Stimulated activated CD8-positive, alpha-beta memory T cell treated with anti-CD3 and anti-CD28 coated beads, Interleukin-15, amount 100 ng/mL, for 1 hour (primary cell): ENCODE measurements around the gene PEX19.
A peak's percentile ranks its signal among the peaks of the same experiment; 100 is the strongest.

ENCODE experiments used
- DNase-seq: peaks from one replicate; pipeline ENCODE4 v3.0.0-alpha.2; 2020; ENCODE audit warnings: low read depth

Gene PEX19

DNA sequence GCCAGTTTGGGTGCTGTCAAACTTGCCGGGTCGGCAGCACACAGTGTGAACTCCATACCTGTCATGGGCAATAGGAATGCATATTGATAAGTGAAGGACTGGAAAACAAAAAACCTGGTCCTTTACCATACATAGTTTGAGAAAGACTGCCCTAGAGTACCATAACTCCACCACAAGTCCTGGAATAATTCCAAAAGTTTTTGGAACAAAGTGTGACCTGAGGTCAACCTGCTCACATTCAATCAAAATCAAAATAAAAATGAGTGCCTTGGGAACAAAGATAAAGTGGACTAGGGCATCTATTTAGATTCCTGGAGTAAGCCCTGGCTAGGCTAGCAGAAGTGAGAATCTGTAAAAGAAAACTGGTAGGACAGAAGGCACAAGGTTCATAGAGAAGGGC lies 7.6 kb downstream of the PEX19 start:
- no peak for DNase-seq

DNA sequence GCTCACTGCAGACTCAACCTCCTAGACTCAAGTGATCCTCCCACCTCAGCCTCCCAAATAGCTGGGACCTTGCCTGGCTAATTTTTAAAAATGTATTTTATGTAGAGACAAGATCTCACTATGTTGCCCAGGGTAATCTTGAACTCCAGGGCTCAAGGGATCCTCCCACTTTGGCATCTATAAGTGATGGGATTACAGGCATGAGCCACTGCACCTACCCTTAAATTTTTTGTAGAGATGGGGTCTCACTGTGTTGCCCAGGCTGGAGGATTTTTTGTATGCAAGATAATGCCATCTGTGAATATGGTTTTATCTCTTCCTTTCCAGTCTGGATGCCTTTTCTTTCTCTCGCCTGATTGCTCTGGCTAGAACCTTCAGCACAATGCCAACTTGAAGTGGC lies 13.9 kb downstream of the PEX19 start:
- no peak for DNase-seq

DNA sequence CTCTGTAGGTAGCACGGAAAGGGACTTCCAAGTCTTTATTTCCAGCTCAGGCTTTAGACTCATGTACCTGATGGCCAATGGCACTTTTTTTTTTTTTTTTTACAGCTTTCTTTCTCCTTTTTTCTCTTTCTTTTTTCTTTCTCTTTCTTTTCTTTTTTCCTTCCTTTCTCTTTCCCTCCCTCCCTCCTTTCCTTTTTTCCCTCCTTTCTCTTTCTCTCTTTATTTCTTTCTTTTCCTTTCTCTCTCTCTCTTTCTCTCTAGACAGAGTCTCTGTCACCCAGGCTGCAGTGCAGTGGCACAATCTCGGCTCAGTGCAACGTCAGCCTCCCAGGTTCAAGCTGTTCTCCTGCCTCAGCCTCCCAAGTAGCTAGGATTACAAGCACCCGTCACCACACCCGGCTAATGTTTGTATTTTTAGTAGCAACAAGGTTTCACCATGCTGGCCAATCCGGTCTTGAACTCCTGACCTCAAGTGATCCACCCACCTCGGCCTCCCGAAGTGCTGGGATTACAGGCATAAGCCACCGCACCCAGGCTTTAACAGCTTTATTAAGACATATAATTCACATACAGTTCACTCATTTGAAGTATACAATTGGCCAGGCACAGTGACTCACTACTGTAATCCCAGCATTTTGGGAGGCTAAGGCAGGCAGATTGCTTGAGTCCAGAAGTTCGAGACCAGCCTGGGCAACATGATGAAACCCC lies 17.5 kb downstream of the PEX19 start:
- no peak for DNase-seq

DNA sequence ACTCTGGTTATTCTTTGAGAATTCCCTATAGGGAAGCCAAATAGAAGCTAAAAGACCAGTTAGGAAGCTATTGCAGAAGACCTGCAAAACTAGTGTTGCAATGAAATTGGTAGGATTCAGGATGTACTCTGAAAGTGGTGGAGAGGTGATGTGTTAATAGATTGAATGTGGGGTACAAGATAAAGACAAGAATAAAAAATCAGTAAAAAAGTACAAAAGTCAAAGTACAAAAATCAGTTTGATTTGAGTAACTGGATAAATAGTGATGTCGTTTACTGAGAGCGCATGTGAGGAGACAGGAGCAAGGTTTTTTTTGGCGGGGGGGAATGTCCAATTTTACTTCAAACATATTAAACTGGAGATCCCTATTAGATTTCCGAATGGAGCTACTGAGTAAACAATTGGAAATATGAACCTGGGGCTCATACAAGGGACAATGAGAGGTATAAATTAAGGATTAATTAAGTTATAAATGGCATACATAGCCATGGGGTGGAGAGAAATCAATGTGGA lies 20.1 kb downstream of the PEX19 start:
- no peak for DNase-seq

DNA sequence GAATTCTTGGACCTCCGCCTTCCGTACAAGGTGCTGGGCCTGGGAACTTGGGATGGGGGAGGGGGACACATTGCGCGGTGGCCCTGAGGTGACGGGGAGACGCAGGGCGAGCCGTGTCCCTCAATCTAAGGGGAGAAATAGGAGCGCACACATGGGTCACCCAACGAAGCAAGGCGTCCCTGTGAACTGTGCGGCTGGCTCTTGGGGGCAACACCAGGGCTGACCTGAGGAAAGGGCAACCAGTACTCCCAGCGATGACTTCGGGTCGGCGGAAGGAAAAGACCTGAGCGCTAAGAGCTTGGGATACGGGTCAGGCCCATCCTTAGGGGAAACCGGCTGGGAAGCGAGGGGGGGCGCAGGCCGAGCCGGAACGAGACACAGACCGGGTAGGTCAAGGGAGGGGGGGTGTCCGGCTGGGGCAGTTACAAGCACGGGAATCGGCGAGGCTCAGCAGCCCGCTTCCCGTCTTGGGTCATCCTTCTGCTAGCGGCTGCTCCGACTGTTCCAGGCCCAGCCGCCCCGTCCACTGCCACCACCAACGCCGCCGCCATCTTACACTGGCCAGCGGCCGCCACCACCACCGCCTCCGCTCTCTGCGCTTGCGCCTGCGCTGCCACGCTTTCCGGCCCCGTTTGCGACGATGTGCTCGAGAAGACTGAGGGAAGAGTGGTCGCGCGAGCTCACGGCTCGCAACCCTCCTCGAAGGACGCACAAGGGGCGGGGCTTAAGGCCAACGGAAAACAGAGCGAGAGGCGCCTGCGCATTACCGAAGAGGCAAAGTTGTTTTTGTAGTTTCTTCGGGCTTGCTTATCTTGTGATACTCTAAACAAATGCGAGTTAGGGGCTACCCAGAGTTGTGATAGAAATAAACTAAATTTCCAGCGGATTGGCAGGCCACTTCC lies 22.8 kb downstream of the PEX19 start, which contains the start of gene DCAF8:
Gene DCAF8 (minus strand): TSS at position 657 of the 902 bp plus-strand sequence. CDS start 18,541 bp downstream, outside the sequence.
- DNase-seq: peak; percentile 98

DNA sequence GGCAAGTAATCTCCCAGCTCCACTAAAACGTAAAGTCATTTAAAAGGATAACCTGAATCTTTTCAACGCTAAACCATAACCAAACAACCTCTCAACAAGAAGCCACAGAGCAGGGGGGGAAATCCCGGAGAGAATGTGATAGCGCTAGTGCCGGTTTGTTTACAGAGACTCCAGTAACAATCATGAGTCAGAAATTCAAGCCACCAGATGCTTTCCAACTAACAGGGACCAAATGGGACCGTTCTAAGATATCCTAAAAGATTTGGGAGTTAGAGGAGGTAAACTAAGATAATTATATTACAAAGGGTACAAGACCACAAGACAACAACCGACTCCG lies 23.4 kb downstream of the PEX19 start:
- peak; percentile 35 for DNase-seq

DNA sequence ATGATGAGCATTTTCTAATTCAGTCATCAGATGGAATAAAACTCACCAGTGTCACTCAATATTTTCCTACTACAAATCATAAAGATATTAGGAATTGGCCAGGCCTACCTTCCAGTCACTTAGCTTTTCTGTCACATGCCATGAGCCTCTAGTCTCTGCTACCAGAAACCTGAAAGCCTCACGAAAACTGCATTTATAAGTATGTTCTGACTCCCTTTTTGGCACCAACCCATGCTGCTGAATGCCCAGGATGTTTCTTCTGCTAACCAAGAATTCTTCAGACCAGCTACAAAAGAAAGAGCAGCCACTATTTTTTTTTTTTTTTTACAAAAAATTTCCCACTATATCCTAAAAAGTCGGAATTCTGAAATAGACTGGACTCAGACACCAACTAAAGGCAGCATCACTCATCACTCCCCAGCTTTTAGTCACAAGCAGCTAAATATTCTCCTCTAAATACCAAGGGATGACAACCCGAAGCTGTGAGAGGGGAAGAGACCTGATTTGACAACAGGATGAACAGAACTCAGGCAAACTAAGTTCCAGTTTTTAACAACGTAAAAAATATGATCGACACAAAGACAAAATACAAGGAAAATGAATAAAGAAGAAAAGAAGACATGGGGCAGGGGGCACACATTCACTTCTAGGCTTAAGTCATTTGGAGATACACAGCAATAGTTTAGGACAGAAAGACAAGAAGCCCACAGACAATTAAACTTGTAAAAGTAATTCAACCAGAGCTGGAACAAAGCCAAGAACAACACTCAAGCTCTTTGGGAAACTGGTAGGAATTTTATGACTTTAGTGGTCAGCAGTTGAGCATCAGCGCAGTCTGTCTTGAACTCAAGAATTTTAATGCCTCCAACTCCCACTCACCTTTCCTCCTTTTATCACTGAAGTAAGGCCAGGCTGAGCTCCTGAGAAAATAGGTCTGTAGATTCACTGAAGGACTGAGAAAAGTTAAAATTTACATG lies 24.2 kb downstream of the PEX19 start:
- DNase-seq: no peak

DNA sequence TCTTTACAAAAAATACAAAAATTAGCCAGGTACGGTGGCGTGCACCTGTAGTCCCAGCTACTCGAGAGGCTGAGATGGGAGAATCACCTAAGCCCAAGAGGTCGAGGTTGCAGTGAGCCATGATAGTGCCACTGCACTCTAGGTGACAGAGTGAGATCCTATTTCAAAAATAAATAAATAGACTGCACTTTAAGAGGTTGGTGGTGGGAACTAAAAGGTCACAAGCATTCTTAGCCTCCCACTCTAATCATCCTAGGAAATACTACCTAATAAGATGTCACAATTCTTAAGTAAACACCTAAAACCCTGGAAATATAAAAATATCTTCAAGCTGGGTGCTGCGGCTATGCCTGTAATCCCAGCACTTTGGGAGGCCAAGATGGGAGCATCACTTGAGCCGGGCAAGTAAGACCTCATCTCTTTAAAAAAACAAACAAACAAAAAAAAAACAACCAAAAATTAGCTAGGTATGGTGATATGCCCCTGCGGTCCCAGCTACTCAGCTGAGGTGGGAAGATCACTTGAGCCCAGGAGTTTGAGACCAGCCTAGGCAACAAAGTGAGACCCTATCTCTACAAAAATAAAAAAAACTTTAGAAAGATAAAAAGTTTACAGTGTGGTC lies 26.6 kb downstream of the PEX19 start:
- DNase-seq: no peak

DNA sequence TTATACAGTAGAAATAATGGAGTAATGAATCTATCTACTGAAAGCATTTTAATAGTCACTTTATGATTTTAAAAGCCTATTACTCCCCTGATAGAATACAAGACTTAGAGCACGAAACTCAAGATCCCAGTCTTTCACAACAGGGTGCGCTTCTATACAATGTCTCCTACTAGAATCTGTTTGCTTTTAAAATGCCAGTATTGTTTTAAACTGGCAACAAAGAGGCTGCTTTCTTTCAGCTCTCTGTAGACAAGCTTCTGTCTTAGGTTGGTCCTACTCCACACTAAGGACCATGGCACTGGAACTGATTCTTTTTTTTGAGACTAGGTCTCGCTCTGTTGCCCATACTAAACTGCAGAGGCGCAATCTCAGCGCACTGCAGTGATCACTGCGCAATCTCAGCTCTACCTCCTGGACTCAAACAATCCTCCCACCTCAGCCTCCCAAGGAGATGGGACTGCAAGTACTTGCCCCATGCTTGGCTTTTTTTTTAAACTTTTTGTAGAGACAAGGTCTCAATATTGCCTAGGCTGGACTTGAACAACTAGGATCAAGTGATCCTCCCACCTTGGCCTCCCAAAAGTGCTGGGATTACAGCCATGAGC lies 27.4 kb downstream of the PEX19 start:
- no peak for DNase-seq

DNA sequence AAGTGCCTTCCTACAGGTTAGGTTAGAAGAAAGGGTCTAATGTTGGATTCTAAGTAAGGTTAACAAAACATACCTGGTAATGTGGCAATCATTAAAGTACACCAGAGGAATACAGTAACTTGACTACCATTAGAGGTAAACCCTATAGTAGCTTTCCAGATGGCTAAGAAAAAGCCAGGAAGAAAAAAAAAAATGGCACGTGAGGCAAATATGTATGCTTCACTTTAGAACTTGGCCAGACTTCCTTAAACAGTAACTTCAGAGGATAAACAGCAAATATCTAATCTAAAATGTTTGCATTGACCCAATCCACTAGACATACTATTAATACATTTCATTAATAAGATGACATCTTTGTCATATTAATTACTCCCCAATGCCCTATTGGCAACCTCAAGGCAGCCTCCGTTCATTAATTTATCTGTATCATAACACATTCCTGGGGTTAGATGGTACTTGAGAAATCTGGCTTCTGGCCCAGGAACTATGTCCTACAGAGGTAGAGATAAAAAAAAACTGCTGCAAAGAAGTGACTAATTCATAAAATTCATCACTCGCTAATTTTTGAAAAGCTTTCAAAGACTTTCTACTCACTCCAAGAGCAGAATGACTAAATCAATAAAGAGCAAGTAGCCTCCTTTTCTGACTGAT lies 28.4 kb downstream of the PEX19 start:
- DNase-seq: no peak

DNA sequence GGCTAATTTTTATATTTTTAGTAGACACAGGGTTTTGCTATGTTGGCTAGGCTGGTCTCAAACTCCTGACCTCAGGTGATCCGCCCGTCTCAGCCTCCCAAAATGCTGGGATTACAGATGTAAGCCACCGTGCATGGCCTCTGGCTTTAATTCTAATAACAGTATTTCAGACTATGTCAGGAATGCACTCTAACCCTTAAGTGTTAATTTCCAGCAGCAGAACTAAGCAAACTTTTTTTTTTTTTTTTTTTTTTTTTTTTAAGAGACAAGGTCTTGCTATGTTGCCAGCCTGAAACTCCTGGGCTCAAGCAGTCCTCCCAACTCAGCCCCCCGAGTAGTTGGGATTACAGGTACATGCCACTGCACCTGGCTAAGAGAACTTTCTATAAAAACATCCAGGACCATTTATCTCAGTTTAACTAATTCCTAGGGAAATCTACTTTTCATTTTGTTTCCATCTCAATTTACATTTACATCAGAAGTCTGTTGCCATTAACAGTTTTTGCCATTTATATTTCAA lies 29.1 kb downstream of the PEX19 start:
- DNase-seq: no peak

DNA sequence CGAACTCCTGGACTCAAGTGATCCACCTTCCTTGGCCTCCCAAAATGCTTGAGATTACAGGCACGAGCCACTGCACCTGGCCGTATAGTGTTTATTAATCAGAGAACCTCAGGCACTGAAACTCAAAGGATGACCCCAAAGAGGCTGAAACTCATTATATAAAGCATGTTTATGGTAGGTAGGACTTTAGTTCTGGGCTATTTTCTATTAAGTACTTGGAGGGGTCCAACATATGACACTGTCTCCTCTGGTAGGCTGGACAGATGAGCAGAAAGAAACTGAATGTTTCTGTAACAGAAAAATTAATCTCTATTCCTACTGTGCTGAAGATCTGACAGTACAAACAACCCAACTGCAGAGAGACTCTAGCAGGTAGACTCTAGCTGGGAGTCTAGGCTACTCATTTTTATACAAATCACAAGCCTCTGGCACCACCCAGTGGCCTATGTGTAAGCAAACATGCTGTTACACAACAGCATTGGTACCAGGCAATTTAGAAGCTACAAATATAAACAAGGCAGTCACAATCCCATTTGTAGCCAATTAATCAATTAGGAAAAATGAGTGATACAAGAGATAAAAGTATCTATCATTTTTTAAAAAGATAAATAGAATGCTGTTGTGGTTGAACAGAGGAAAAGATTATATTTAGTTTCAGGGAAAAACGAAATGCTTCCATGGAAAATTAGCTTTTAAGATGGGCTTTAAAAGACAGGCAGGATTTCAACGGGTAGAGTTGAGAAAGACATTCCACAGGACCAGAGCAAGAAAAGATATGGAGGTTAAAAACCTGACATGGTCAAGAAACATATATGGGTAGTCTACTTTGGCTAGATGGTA lies 33.0 kb downstream of the PEX19 start:
- DNase-seq: peak; percentile 18

DNA sequence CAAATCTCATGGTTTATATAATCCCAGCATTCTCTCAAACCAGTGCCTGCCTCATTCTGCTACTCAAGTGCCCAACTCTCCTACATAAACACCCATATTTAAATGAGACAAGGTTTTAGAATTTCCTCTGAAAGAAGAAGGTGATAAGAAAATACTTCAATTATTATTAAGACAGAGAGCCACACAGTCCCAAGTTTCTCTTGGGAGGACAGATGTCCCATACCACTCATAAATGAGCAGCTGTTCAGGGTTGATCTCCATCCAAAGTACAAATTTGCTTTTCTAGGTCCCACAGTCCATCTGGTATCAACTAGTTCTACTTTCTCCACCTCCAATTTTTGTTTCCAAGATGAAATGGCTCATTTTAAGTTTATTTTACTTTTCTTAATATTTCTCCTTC lies 33.9 kb downstream of the PEX19 start:
- DNase-seq: no peak

DNA sequence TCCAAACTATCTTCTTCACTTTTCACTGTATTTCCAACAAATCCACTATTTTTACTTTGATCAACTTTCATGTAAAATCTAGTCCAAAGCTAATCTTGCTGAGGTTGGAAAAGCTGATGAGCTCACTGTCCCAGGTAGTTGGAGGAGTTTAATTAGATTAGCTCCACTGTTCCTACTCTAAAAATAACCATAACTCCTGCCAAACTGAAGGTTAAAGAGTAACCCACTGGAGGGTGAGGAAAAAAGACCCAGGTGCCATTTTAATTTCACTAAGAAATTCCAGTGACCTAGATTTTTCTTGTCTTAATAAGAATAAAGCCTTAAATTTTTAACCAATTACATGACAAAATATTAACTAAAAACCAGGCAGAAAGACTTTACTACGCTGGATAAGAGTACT lies 37.9 kb downstream of the PEX19 start:
- no peak for DNase-seq

DNA sequence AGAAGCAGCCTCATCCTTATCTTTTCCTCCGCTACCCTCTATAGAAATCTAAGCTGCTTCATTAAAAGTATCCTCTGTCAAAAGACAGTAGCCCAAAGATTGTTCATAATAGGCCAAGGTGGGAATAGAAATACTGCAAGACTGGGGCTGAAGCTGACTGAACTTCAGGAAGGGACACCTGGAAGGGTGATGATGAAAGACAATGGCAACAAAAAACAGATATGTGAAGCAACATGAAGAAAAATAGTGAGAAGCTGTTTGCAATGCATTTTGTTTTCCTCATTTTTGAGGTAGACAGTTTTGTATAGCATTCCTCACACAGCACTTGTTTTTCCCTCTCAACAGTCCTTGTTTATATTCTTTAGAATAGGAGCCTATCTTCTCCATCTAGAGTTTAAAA lies 39.5 kb downstream of the PEX19 start:
- DNase-seq: no peak

DNA sequence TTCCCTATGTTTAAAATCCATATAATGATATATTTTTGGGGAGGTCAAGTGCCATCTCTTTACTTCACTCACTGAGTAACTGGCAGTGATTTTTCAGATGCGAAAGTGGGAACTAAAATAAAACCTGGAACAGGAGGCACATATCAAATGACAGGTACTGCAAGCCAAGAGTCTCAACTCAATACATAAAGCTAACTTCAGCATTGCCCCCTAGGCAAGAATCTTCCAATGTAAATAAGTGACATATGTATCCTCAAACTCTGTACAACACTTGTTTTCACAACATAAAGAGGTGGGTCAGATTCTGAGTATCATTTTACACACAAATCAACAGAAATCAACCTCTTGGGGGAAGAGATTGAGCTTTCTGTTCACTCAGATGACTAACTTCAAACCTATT lies 40.7 kb downstream of the PEX19 start:
- no peak for DNase-seq

DNA sequence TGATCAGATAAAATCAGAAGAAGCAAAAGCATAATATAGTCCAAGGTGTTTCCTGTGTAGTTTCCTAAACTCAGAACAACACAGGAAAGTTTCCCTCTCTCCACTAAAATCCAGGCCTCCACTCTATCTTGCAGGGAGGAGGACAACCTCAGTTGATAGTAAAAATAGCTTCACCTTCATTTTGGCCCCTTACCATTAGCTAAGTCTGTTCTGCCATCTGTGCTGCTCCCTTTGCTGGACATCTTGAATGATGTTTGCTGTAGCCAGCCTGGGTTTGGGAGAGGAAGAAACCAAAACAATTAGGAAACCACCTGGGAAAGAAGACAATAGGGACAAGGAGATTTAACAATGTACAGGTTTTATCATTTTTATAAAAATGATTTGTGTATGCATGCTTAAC lies 41.2 kb downstream of the PEX19 start:
- no peak for DNase-seq

DNA sequence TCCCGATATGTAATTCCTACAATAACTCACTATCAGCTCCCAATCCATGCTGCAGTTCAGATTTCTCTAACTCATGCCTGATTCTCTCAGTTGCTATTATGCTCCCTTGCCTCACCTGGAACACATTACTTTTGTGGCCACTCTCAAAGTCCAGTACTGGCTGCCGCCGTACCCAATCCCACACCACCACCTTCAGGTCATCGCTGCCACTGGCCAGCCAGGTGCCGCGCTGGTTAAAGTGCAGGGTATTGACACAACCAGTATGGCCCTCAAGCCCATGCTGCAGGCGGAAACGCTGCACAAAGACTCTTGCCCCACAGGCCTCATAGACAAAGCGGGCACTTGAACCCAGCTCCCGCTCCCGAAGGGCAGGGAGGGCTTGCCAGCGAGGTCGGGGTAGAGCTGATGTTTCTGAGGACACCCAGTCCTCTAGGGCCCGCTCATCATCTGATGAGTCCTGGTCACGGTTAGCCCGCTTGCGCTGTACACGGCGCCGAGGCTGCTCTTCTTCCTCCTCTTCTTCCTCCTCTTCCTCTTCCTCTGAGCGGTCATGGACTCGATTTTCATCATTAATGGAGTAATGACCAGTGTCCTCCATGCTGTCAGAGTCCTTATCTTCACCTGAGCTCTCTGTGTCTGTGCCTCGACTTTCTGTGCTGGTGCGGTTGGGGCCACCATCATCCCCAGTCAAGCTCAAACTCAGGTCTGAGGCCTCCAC lies 45.2 kb downstream of the PEX19 start:
- no peak for DNase-seq

DNA sequence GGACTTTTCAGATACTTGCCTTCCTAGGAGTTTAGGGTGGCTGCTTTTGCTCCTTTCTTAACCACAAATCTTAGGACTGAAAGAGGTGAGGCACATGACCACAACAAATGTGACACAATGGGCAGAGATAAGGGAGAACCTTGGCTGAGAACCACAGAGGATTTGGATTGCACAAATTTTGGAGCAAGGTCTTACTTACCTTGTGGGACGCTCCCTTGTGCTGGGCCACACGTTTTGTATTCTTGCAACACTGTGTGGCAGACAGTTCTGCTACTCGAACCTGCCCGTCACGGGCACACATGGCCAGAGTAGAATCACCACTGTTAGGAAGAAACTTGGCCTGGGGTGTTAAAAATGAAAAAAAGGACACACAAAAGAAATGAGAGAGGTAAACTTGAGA lies 46.5 kb downstream of the PEX19 start:
- no peak for DNase-seq
